LNCaP clone FGC (cell line): ENCODE data around the gene IMMP2L.

ENCODE experiments used
- DNase-seq: peaks from one replicate; pipeline ENCODE4 v3.0.0-alpha.2; 2011; ENCODE audit warnings: low read depth
- H3K4me3 ChIP-seq: 2 replicates; pipeline ENCODE4 v1.5.1; 2011; ENCODE audit warnings: mild to moderate bottlenecking, low read depth, low read length, control low read depth
- TF ChIP-seq, protein P1 (sequence below): IDR thresholded peaks from 2 replicates; pipeline ENCODE4 v1.5.1; 2012; ENCODE audit warnings: mild to moderate bottlenecking; ENCODE audit not compliant: control insufficient read depth, insufficient read depth; ENCODE audit errors: extremely low read depth

The IMMP2L gene

DNA sequence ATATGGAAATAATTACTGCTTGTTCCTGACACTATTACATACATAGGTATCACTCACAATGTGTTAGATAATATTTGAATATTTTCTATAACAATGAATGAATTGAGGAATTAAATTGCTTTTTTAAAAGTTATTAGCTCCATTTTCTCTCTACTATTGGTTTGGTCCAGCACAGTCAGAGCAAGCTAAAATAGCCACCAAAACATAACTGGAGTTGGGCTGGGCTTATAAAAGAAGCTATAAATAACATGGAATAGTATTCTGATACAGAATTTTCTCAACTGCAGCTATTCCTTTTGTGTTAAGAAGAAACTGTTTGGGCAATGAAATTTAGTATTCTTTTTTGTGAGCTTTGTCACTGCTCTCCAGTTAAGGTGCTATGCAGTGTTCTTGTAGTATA is 614.0 kb downstream of the IMMP2L start:
- TF ChIP-seq, protein P1, sequence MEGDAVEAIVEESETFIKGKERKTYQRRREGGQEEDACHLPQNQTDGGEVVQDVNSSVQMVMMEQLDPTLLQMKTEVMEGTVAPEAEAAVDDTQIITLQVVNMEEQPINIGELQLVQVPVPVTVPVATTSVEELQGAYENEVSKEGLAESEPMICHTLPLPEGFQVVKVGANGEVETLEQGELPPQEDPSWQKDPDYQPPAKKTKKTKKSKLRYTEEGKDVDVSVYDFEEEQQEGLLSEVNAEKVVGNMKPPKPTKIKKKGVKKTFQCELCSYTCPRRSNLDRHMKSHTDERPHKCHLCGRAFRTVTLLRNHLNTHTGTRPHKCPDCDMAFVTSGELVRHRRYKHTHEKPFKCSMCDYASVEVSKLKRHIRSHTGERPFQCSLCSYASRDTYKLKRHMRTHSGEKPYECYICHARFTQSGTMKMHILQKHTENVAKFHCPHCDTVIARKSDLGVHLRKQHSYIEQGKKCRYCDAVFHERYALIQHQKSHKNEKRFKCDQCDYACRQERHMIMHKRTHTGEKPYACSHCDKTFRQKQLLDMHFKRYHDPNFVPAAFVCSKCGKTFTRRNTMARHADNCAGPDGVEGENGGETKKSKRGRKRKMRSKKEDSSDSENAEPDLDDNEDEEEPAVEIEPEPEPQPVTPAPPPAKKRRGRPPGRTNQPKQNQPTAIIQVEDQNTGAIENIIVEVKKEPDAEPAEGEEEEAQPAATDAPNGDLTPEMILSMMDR: no peak
- no peak for DNase-seq
- no peak overlapping the region for H3K4me3 ChIP-seq

DNA sequence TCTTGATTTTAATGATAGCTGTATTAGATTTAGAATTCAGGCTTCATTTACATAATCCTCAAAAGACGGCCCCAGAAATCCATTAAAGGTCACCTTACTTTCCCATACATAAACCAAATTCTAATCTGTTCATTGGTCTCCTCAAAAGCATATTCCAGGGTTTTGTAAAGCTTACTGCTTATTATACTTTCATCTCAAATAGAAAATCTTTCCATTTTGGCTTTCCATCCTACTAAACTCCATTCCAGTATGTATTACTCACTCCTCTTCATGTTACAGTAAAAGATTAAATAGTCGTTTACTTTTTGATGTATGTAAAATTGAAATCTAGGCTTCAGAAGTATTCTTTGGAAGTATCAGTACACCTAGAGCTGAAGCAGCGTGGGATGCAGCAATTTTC is 614.9 kb downstream of the IMMP2L start:
- TF ChIP-seq, protein P1: no peak
- no peak for DNase-seq
- no peak overlapping the region for H3K4me3 ChIP-seq

DNA sequence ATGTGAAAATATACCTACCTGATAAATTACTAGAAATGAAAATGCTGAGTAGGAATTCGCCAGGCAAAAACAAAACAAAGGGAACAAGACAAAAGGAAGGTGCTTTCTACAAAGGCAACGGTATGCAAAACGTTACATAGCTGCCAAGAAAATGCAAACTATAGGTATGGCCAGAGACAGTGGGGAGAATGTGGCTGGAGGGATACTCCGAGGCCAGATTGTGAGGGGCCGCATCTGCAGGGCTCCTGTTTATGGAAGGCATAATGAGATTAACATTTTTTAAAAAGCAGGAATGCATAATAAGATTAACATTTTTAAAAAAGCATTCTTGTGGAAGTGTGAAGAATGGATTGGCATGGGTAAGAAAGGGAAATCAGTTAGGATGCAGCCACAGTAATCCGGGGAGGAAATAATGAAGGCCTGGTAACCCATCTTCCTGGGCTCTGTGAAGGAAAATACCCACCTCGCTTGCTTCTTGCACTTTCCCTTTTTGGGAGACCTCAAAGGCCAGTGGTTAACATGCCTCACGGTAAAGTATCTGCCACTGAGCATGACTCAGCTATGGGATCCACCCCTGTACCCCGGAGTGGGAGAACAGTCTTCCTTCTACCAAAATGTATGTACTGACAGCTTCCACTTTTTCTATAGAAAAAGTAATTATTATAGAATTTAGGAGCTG is 617.2 kb downstream of the IMMP2L start:
- DNase-seq: no peak
- H3K4me3 ChIP-seq: no peak overlapping the region
- TF ChIP-seq, protein P1: no peak

DNA sequence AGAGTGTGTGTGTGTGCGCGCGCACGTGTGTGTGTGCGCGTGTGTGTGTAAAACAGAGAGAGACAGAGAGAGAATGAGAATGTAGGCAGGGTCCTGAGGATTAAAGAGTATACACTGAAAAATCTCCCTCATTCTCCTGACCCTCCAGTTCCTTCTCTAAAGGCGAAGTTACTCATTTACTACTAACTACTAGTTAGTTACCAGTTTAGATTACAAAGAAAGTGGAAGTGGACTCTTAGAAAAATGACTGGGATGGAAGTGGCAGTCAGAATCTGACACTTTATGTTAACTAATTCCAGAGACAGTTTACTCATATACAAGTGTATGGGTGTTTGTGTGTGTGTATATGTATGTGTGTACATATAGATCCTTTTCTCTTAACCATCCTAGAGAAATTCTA is 617.8 kb downstream of the IMMP2L start:
- TF ChIP-seq, protein P1: no peak
- H3K4me3 ChIP-seq: no peak overlapping the region
- DNase-seq: no peak

DNA sequence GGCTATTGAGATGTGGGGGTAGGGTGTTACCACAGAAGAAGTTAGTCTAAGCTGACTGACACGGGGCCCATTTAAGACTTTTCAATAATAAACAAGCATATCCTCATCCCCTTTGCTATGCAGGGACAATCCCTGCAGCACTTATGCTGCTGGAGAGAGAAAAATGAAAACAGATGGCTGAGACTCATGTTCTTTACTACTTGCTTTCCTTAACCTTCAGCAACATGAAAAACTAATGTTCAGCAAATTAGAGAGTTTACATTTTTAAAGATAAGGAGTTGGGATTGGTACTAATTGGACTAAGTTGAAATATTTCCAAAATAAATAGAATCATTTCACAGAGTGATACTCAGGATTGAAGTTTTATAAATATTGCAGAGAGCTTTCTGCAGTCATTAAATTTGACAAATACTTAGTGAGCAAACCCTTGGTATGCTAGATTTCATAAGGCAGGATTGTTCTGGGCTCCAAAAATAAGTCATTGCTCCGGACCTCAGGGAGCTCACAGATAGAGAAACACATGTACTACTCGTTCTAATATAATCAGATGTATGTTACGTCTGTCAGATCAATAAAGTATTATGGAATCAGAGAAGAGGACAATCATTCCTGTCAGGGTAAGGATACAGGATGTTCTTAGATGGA is 618.5 kb downstream of the IMMP2L start:
- no peak overlapping the region for H3K4me3 ChIP-seq
- DNase-seq: no peak

DNA sequence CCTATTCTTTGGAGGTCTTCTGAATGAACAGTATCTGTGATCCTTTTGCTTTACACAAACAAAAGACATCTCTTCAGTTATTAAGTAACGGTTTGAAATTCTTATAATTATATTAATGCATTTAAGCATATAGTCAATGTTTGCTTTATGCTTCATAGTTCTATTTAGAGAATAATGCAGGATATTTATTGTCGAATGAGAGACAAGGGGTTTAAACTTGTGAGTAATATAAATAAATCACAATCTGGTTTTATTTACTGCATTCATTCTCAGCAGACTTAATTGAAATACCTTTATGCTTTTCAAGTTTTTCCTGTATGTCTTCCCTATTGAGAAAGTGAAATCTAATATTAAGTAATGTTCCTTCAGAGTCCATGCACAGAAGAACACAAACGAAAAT is 620.9 kb downstream of the IMMP2L start:
- TF ChIP-seq, protein P1: no peak
- no peak overlapping the region for H3K4me3 ChIP-seq
- no peak for DNase-seq

More for the DNA sequence above, 618.5 kb downstream of the IMMP2L start:
- TF ChIP-seq, protein P1: no peak

DNA sequence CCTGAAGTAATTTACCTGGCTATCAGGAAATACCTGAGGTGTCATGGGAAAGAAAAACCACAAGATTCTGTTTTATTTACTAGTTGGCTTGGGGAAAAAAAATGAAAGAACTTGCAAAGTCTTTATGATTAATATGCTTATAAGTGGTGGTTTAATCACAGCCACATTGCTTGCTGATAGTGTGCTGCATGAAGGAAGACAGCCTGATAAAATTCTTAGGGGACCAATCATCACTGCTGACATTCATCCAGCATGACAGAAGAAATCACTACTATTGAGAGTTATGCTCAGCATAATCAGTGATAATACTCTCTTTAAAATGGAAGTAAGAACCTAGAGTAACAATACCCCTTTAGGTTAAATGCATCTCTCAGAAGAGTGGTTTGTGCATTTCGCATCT is 621.5 kb downstream of the IMMP2L start:
- no peak overlapping the region for H3K4me3 ChIP-seq
- DNase-seq: no peak
- TF ChIP-seq, protein P1: no peak
